AG09319 (cell line): ENCODE measurements around the gene RALGPS1.

Experiments used
- DNase-seq: peaks from one replicate; pipeline ENCODE4 v3.0.0-alpha.2; 2010; ENCODE audit warnings: low read depth; ENCODE audit errors: extremely low read depth
- TF ChIP-seq, protein P1 (sequence below): IDR thresholded peaks from 2 replicates; pipeline ENCODE4 v1.5.1; 2011; ENCODE audit warnings: low read depth, mild to moderate bottlenecking, inconsistent platforms, low read length, moderate library complexity

Gene RALGPS1

DNA sequence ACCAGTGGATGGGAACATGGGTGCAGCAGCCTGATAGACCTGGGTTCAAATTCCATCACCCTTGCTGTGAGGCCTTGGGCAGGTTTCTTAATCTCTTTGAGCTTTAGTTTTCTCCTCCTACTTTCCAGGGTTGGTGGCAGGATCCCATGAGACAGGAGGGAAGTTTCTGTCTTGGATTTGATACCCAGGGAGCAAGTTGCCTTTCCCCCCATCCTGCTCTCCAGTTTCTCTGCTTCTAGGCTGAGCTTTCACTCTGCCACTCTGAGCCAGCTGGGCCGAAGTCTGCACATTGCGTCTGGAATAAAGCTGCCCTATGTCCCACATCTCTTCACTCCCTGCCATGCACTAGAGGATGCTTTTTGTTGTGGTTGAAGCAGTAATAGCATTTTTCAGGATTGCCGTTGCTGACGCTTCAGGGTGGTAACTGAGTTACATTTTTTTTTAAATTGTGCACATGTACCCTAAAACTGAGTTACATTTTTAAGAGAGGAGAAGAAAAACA is 248.3 kb downstream of the RALGPS1 start:
- TF ChIP-seq, protein P1, sequence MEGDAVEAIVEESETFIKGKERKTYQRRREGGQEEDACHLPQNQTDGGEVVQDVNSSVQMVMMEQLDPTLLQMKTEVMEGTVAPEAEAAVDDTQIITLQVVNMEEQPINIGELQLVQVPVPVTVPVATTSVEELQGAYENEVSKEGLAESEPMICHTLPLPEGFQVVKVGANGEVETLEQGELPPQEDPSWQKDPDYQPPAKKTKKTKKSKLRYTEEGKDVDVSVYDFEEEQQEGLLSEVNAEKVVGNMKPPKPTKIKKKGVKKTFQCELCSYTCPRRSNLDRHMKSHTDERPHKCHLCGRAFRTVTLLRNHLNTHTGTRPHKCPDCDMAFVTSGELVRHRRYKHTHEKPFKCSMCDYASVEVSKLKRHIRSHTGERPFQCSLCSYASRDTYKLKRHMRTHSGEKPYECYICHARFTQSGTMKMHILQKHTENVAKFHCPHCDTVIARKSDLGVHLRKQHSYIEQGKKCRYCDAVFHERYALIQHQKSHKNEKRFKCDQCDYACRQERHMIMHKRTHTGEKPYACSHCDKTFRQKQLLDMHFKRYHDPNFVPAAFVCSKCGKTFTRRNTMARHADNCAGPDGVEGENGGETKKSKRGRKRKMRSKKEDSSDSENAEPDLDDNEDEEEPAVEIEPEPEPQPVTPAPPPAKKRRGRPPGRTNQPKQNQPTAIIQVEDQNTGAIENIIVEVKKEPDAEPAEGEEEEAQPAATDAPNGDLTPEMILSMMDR = no peak
- DNase-seq = no peak

DNA sequence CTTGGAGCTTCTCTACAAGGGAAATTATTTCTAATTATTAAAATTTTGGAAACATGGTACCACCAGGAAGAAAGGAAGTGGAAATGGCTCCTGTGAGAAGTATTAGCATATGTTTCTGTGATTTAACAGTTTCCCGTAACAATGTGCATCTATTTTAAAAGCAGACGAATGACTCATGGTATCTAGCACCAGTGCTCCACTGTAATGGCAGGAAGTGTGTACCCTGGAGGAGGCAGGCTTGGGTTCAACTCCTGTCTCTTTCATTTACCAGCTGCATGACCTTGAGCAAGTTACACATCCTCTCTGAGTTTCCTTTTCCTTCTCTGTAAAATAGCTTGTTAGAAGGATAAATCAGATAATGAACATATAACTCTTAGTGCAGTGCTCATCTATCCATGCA is 248.8 kb downstream of the RALGPS1 start:
- DNase-seq = no peak
- TF ChIP-seq, protein P1 = no peak

GRCh38 chr9:127165116-127165515 is 250.5 kb downstream of the RALGPS1 start:
- TF ChIP-seq, protein P1 = no peak
- no peak for DNase-seq

DNA sequence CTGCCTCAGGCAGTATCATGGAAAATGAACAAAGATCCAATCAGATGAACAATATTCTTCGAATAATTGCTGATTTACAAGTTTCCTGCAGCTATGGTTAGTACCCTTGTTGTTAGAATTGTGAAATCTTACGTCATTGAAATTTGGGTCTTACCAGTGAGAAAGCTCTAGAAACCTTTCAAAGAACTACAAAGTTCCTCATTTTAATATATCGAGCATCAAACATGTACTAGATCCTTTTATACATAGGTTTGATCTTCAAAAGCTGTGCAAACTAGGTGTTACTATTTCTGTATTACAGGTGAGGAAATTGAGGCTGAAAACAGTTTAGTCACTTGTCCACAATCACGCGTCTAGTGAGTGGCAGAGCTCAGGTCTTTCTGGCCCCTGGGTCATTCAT is 251.5 kb downstream of the RALGPS1 start:
- no peak for DNase-seq
- TF ChIP-seq, protein P1 = no peak

GRCh38 chr9:127166651-127167524 is 252.3 kb downstream of the RALGPS1 start:
- DNase-seq = no peak
- TF ChIP-seq, protein P1 = no peak

DNA sequence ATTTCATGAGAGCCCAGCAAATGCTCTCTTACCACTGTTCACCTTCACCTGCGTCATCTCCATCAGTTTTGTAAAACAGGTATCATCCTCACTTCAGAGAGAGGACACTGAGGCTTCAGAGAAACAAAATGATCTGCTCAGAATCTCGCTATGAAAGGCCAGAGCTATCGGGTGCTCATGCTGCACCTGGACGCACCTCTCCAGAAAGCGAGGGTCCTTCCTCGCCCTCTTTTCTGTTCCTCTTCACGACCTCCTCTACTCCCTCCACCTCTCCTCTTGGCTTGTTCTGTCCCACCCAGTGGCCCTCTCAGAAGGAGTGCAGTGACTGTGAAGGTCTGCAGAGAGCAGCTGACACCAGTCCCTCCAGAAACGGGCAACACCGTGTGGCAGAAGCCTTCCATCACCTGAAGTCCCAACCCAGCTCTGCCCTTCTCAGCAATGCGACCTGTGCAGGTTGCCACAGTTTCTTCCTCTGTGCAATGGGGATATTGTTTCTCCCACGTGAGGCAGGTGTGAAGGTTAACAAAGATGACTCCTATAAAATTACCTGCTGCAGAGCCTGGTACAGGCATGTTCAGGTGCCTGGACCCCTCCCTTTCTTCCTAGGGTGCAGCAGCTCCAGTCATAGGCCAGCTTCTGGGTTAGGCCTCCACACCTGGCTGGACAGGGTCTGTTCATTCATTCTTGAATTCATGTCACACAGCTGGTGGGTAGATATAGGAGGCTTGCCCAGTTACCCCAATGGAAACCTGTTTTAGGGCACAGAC is 253.2 kb downstream of the RALGPS1 start:
- no peak for DNase-seq
- TF ChIP-seq, protein P1 = no peak
